Choroid plexus epithelial cell (primary cell): ENCODE results near the gene CCDC63.

Experiments used
- DNase-seq: peaks from one replicate; pipeline ENCODE4 v3.0.0-alpha.2; 2010; ENCODE audit warnings: low read depth
- H3K4me3 ChIP-seq: 2 replicates; pipeline ENCODE4 v1.5.1; 2011; ENCODE audit warnings: low read depth, mild to moderate bottlenecking, control low read depth, low read length, moderate library complexity
- TF ChIP-seq, protein P1 (sequence below): conservative IDR thresholded peaks from 2 replicates; pipeline ENCODE4 v1.5.1; 2011; ENCODE audit warnings: low read depth, mild to moderate bottlenecking, control low read depth, inconsistent platforms, low read length, moderate library complexity

Gene CCDC63

DNA sequence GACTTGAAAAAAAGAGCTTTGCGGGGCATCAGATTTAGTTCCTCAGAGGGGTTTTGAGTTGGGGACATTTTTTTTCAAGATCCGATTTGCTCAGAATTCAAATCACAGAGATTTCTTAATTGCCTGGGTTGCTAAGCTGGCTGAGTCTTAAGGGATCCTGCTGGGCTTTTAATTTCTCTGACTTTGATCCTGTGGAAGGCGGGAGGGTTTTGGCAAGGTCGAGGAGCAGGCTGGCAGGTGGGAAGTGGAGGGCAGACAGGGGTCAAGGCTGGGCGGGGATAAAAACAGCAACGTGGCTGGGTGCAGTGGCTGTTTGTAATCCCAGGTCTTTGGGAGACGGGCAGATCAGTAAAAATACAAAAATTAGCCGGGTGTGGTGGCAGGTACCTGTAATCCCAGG is 33.5 kb upstream of the CCDC63 start:
- no peak overlapping the region for H3K4me3 ChIP-seq
- TF ChIP-seq, protein P1, sequence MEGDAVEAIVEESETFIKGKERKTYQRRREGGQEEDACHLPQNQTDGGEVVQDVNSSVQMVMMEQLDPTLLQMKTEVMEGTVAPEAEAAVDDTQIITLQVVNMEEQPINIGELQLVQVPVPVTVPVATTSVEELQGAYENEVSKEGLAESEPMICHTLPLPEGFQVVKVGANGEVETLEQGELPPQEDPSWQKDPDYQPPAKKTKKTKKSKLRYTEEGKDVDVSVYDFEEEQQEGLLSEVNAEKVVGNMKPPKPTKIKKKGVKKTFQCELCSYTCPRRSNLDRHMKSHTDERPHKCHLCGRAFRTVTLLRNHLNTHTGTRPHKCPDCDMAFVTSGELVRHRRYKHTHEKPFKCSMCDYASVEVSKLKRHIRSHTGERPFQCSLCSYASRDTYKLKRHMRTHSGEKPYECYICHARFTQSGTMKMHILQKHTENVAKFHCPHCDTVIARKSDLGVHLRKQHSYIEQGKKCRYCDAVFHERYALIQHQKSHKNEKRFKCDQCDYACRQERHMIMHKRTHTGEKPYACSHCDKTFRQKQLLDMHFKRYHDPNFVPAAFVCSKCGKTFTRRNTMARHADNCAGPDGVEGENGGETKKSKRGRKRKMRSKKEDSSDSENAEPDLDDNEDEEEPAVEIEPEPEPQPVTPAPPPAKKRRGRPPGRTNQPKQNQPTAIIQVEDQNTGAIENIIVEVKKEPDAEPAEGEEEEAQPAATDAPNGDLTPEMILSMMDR: no peak
- DNase-seq: no peak

- no peak for DNase-seq
- TF ChIP-seq, protein P1: no peak
- H3K4me3 ChIP-seq: no peak overlapping the region
These were observed 33.0 kb upstream of the CCDC63 start for GRCh38 chr12:110813756-110814155.

- no peak for DNase-seq
- TF ChIP-seq, protein P1: no peak
- H3K4me3 ChIP-seq: no peak overlapping the region
These were observed 30.5 kb upstream of the CCDC63 start for GRCh38 chr12:110816248-110816647.

DNA sequence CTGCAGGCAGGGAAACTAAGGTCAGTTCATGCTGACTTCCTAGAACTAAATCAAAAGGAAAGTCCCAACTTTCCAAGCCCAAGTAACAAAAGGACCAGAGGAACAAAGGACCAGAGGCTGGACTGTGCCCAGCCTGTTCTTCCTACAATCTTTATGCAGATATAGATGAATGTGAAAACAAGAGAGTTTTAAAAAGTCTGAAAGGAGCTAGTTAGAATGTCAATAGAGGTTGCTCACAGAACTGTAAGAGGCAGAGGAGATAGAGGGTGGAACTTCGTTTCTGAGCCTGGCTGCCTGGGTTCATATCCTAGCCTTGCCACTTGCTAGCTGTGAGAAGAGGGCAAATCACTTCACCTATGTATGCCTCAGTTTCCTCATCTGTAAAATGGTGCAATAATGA is 30.0 kb upstream of the CCDC63 start:
- TF ChIP-seq, protein P1: no peak
- DNase-seq: no peak
- no peak overlapping the region for H3K4me3 ChIP-seq

GRCh38 chr12:110818511-110818910 is 28.3 kb upstream of the CCDC63 start:
- DNase-seq: no peak
- TF ChIP-seq, protein P1: no peak
- H3K4me3 ChIP-seq: no peak overlapping the region

- TF ChIP-seq, protein P1: no peak
- no peak overlapping the region for H3K4me3 ChIP-seq
- DNase-seq: no peak
These were observed 27.6 kb upstream of the CCDC63 start for GRCh38 chr12:110819150-110819549.

- no peak overlapping the region for H3K4me3 ChIP-seq
These were observed 27.1 kb upstream of the CCDC63 start for GRCh38 chr12:110819646-110820045.

More at GRCh38 chr12:110819646-110820045, 27.1 kb upstream of the CCDC63 start:
- TF ChIP-seq, protein P1: no peak
- no peak for DNase-seq
